ENCODE results near the gene PRH1.

PRH1 gene

GRCh38 chr12:10884086-10884725, at the start of gene PRH1:
Gene PRH1, minus strand, starts transcription at chr12:10884255. Its CDS starts 38 bp downstream, at chr12:10884217.
- DNase-seq, result no peak

- DNase-seq, result no peak
Measured at GRCh38 chr12:10928746-10929286, 44.8 kb upstream of the PRH1 start, which contains the start of gene PRH2. Gene PRH2, plus strand, starts transcription at chr12:10929236. Its CDS starts 38 bp downstream, at chr12:10929274.

- no peak for DNase-seq
Measured at GRCh38 chr12:10926269-10926668, 42.2 kb upstream of the PRH1 start.

GRCh38 chr12:10919809-10920208, 35.8 kb upstream of the PRH1 start:
- DNase-seq, result no peak

- DNase-seq, result no peak
Measured at GRCh38 chr12:10910380-10910779, 26.3 kb upstream of the PRH1 start.

GRCh38 chr12:10909462-10909861, 25.4 kb upstream of the PRH1 start, which contains the start of gene TAS2R13:
Gene TAS2R13, minus strand, starts transcription at chr12:10909562. Its CDS starts 264 bp downstream, at chr12:10909298.
- DNase-seq, result no peak

GRCh38 chr12:10904686-10905085, 20.6 kb upstream of the PRH1 start:
- no peak for DNase-seq

- DNase-seq, result no peak
Measured at GRCh38 chr12:10901427-10901826, 17.4 kb upstream of the PRH1 start.

- DNase-seq, result no peak
Measured at GRCh38 chr12:10900972-10901371, 16.9 kb upstream of the PRH1 start.

- no peak for DNase-seq
Measured at GRCh38 chr12:10900530-10900929, 16.5 kb upstream of the PRH1 start.

- no peak for DNase-seq
Measured at GRCh38 chr12:10896854-10897253, 12.8 kb upstream of the PRH1 start.

GRCh38 chr12:10891937-10892336, 7.9 kb upstream of the PRH1 start:
- DNase-seq, result no peak

GRCh38 chr12:10889226-10889625, 5.2 kb upstream of the PRH1 start:
- DNase-seq, result no peak

GRCh38 chr12:10873378-10873777, 10.7 kb downstream of the PRH1 start:
- no peak for DNase-seq

- DNase-seq, result no peak
Measured at GRCh38 chr12:10867381-10867780, 16.7 kb downstream of the PRH1 start.

- DNase-seq, result no peak
Measured at GRCh38 chr12:10863512-10864218, 20.4 kb downstream of the PRH1 start.

GRCh38 chr12:10861366-10861765, 22.7 kb downstream of the PRH1 start:
- no peak for DNase-seq

- DNase-seq, result no peak
Measured at GRCh38 chr12:10855807-10856206, 28.2 kb downstream of the PRH1 start.

- no peak for DNase-seq
Measured at GRCh38 chr12:10853776-10854175, 30.3 kb downstream of the PRH1 start.

GRCh38 chr12:10851243-10851858, 32.7 kb downstream of the PRH1 start:
- DNase-seq, result no peak

GRCh38 chr12:10849425-10849878, 34.6 kb downstream of the PRH1 start, which contains the start of gene PRR4:
Gene PRR4, minus strand, starts transcription at chr12:10849475. Its CDS starts 38 bp downstream, at chr12:10849437.
- no peak for DNase-seq

- DNase-seq, result no peak
Measured at GRCh38 chr12:10847744-10848143, 36.3 kb downstream of the PRH1 start.

GRCh38 chr12:10842862-10843261, 41.2 kb downstream of the PRH1 start:
- no peak for DNase-seq
